Suprapubic skin (tissue), 4 donors: ENCODE results near the gene ATP1A4. TPM values are rescaled to one million over a fixed set of nuclear protein-coding genes. Genes with fewer than 3 reads are reported as not detected.

ENCODE experiments used
- DNase-seq, 2 donors: peaks; one replicate each; pipeline ENCODE4 v3.0.0-alpha.2; 2019; ENCODE audit warnings: low spot score in 2 of 2
- H3K27ac ChIP-seq: fragments of 200-600 bp; sonication (generic); one replicate; pipeline ENCODE4 v1.5.1; 2019
- H3K27me3 ChIP-seq: fragments of 200-600 bp; sonication (generic); one replicate; pipeline ENCODE4 v1.5.1; 2019
- H3K36me3 ChIP-seq: fragments of 200-600 bp; sonication (generic); one replicate; pipeline ENCODE4 v1.5.1; 2019
- H3K4me1 ChIP-seq: fragments of 200-600 bp; sonication (generic); one replicate; pipeline ENCODE4 v1.5.1; 2019
- H3K4me3 ChIP-seq: fragments of 200-600 bp; sonication (generic); one replicate; pipeline ENCODE4 v1.5.1; 2019; ENCODE audit warnings: mild to moderate bottlenecking
- H3K9me3 ChIP-seq: fragments of 200-600 bp; sonication (generic); one replicate; pipeline ENCODE4 v1.5.1; 2019
- CTCF ChIP-seq, 2 donors: fragments of 200-600 bp in 1 of 2; fragments of 450-650 bp in 1 of 2; sonication (generic) in 1 of 2; IDR thresholded peaks; one replicate each; pipeline ENCODE4 v1.5.1; 2016 to 2019; ENCODE audit warnings: antibody characterized with exemption in 2 of 2, mild to moderate bottlenecking in 1 of 2, moderate library complexity in 1 of 2
- EP300 ChIP-seq: sonication (generic); formaldehyde crosslinking; IDR thresholded peaks from one replicate; pipeline ENCODE4 v1.6.1; 2017; ENCODE audit warnings: antibody characterized with exemption
- POLR2A ChIP-seq, 2 donors: fragments of 450-650 bp; IDR thresholded peaks; one replicate each; pipeline ENCODE4 v1.6.1; 2017; ENCODE audit warnings: antibody characterized with exemption in 2 of 2, mild to moderate bottlenecking in 2 of 2, moderate library complexity in 2 of 2
- POLR2AphosphoS5 ChIP-seq, 3 donors: sonication (generic); formaldehyde crosslinking; IDR thresholded peaks; one replicate each; pipeline ENCODE4 v1.6.1; 2017; ENCODE audit warnings: antibody characterized with exemption in 3 of 3
- WGBS: methylation state at CpG from one replicate; pipeline ENCODE4 v1.1.5; 2018; 5-methylcytosine and 5-hydroxymethylcytosine counted together
- total RNA-seq, 4 donors: library from RNA; depleted of rRNA; stranded (reverse); fragments of >200 nt; gene quantifications; one replicate each; pipeline ENCODE4 v1.1.0, GENCODE V29; 2016

Gene ATP1A4
- total RNA-seq = not detected

- 85% methylated on average over 6 of the region's 6 CpGs for WGBS
- no peak for DNase-seq
- Histone ChIP-seq H3K27ac (no peak within 1 kb of the TSS), H3K36me3 (no peaks in the 10 kb centered on the region), H3K4me3 (no peak within 1 kb of the TSS), H3K4me1 (peaks cover 4% of the 10 kb centered on the region), H3K27me3 (no peaks in the 10 kb centered on the region), H3K9me3 (no peaks in the 10 kb centered on the region)
- TF ChIP-seq CTCF (IDR thresholded peaks at IDR 0.05) (no peak), POLR2A (IDR thresholded peaks at IDR 0.05) (no peak), EP300 (no peak), POLR2AphosphoS5 (IDR thresholded peaks at IDR 0.05) (no peak)
Measured at GRCh38 chr1:160151303-160151702, at the start of gene ATP1A4. ATP1A4 (plus strand) TSS chr1:160151603; CDS start chr1:160152041, 438 bp downstream.

- 78% methylated on average over 9 of the region's 9 CpGs for WGBS
- no peak overlapping the region for H3K4me3 ChIP-seq
- DNase-seq = no peak
- peaks cover 51% of the 10 kb centered on the region for H3K4me1 ChIP-seq
- TF ChIP-seq EP300 (no peak), POLR2AphosphoS5 (IDR thresholded peaks at IDR 0.05) (no peak), POLR2A (IDR thresholded peaks at IDR 0.05) (no peak), CTCF (IDR thresholded peaks at IDR 0.05) (no peak)
- H3K9me3 ChIP-seq = no peaks in the 10 kb centered on the region
- H3K27me3 ChIP-seq = no peaks in the 10 kb centered on the region
- H3K36me3 ChIP-seq = no peaks in the 10 kb centered on the region
- H3K27ac ChIP-seq = peak overlapping the region; percentile 46
Measured at GRCh38 chr1:160101717-160102522, 49.5 kb upstream of the ATP1A4 start.

- no peaks in the 10 kb centered on the region for H3K9me3 ChIP-seq
- peaks cover 38% of the 10 kb centered on the region for H3K4me1 ChIP-seq
- no peak overlapping the region for H3K27ac ChIP-seq
- TF ChIP-seq POLR2A (IDR thresholded peaks at IDR 0.05) (no peak), POLR2AphosphoS5 (IDR thresholded peaks at IDR 0.05) (no peak), CTCF (IDR thresholded peaks at IDR 0.05) (no peak)
- H3K4me3 ChIP-seq = no peak overlapping the region
- no peak for DNase-seq
- no peaks in the 10 kb centered on the region for H3K36me3 ChIP-seq
- 63% methylated on average over 6 of the region's 6 CpGs for WGBS
- no peaks in the 10 kb centered on the region for H3K27me3 ChIP-seq
Measured at GRCh38 chr1:160103658-160104408, 47.6 kb upstream of the ATP1A4 start.

- Histone ChIP-seq H3K4me3 (no peak overlapping the region), H3K36me3 (no peaks in the 10 kb centered on the region), H3K4me1 (peaks cover 35% of the 10 kb centered on the region), H3K9me3 (no peaks in the 10 kb centered on the region), H3K27me3 (no peaks in the 10 kb centered on the region), H3K27ac (no peak overlapping the region)
- no peak for DNase-seq
- TF ChIP-seq CTCF (IDR thresholded peaks at IDR 0.05) (no peak), POLR2AphosphoS5 (IDR thresholded peaks at IDR 0.05) (no peak), EP300 (no peak), POLR2A (IDR thresholded peaks at IDR 0.05) (no peak)
- WGBS = 63% methylated on average over 3 of the region's 3 CpGs
Measured at GRCh38 chr1:160104486-160104885, 46.9 kb upstream of the ATP1A4 start.

GRCh38 chr1:160105155-160105554 is 46.2 kb upstream of the ATP1A4 start:
- Histone ChIP-seq H3K4me3 (no peak overlapping the region), H3K27me3 (no peaks in the 10 kb centered on the region), H3K4me1 (peaks cover 32% of the 10 kb centered on the region), H3K9me3 (no peaks in the 10 kb centered on the region), H3K27ac (no peak overlapping the region), H3K36me3 (no peaks in the 10 kb centered on the region)
- WGBS = 92% methylated on average over 5 of the region's 5 CpGs
- no peak for DNase-seq
- no peak for TF ChIP-seq POLR2AphosphoS5 (IDR thresholded peaks at IDR 0.05)
- no peak for TF ChIP-seq POLR2A (IDR thresholded peaks at IDR 0.05)
- TF ChIP-seq EP300 = no peak
- no peak for TF ChIP-seq CTCF (IDR thresholded peaks at IDR 0.05)
